GM18909 (cell line): ENCODE results near the gene MELK.
A peak's percentile ranks its signal among the peaks of the same experiment; 100 is the strongest.

Source experiments
- ATAC-seq: cut with Tn5 transposase; IDR thresholded peaks from one replicate; pipeline ENCODE4 v1.9.1; 2021; ENCODE audit warnings: mild to moderate bottlenecking; ENCODE audit not compliant: unreplicated experiment, poor library complexity

Gene MELK

DNA sequence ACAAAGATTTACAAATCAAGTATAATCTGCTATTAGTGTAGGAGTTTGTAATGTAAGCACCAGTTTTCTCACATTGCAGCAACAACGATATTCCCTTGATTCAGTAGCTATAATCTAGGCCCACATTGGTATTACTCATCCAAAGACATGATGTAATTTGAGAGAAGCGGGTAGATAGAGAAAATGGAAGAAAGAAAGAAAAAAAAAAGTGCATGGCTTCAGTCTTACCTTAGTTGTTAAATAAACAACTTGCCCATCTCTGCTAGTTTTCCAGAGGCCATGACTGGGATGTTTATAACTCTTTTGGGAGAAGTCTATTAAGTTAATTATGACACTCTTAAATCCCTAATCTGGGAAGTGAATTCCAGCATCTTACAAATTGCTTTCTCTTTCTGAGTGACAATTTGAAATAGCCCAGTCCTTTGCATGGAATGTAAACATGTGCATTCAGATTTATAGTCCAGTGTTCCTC is 2.8 kb downstream of the MELK start:
- no peak for ATAC-seq

DNA sequence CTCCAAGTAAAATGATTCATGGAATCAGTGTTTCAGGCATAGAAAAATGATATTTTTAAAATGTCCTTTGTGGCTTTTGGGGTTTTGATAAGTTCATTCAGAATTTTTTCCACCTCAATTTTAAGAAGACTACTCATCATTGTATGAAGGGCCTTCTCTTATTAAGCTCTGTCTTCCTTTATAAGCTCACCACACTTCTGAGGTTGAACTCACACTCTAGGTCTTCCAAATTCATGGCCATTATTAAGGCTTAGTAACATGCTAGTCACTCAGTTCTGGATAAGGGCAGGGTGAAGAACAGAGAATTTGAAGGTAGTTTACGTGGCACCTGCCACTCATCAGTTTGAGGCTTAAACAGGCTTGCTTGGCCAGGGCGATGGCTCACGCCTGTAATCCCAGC is 4.2 kb downstream of the MELK start:
- no peak for ATAC-seq

GRCh38 chr9:36584620-36585460 is 12.1 kb downstream of the MELK start:
- no peak for ATAC-seq

- ATAC-seq = no peak
Observed at GRCh38 chr9:36590231-36590630, 17.5 kb downstream of the MELK start.

GRCh38 chr9:36592801-36593583 is 20.3 kb downstream of the MELK start:
- no peak for ATAC-seq

GRCh38 chr9:36594213-36594612 is 21.5 kb downstream of the MELK start:
- ATAC-seq = no peak

GRCh38 chr9:36597412-36598178 is 24.9 kb downstream of the MELK start:
- ATAC-seq = no peak

DNA sequence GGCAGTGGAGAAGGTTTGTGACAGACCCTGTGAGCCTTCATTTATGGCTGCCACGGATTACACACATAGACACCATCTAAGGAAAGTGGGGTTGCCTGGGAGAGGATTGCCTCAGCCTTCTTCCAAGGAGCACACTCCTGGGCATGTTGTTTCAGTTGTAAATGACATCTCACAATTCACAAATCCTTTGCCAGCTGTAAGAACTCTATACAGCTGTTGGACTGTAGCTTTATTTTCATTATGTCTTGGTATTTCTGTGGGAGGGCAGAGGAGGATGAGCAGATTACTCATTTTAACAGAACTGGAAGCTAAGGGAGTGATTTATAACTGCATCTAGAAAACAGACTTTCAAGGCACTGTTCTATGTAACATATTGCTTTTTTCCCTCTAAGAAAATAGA is 25.6 kb downstream of the MELK start:
- ATAC-seq = no peak

DNA sequence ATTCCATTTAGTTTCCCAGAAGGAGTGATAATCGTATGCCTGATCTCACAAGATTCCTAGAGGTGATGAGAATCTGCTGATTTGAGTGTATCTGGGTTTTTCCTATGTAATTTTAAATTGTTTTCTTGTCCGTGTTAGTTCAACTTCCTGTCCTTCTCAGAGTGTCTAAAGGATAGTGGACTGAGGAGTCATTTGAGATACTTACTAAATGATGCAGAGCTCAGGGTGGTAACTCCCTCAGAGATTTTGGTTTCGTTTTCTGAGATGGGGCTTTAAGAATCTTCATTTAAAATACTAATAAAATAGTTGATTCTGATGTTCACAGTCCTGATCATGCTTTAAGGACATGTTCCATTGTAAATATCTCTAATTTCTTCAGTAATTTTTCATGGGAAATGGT is 30.3 kb downstream of the MELK start:
- no peak for ATAC-seq

DNA sequence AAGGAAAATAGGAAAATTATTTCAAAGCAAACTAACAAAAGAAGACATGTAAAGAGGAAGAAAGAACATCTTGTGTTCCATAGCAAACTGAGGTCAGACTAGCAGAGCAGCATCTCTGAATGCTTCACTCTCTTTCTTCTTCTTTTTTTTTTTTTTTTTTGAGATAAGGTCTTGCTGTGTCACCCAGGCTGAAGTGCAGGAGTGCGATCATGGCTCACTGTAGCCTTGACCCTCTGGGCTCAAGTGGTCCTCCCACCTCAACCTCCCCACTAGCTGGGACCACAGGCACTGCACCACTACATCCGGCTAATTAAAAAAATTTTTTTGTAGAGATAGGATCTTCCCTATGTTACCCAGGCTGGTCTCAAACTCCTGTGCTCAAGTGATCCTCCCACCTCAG is 36.6 kb downstream of the MELK start:
- ATAC-seq = no peak

- no peak for ATAC-seq
Observed at GRCh38 chr9:36622121-36622520, 49.4 kb downstream of the MELK start.

GRCh38 chr9:36623280-36623679 is 50.6 kb downstream of the MELK start:
- no peak for ATAC-seq

DNA sequence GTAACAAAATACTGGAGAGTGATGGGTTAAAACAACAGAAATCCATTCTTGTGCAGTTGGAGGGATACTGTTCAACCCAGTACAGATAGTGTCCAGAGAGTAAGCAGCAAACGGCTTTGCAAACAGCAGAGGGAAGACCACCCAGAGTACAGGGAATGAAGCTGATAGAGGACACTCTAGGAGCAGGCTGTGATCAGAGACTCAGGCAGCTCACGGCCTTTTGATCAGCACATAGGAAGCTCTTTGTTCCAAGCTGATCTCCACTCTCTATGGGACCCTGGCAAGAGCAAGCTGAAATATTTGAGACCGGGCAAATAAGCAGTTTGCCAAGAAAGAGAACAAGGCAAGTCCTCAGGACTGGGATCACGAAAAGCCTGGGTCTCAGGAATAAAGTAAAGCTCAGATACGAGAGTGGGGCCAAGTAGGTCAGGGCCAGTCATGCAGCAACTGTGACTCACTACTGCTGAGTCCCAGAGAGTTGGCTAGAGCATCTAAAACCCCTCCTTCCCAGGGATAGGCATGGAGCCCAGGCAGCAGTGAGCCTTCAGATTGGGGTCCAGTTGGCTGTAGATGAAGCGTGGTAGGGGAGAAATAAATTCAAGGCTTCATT is 52.4 kb downstream of the MELK start:
- ATAC-seq = no peak

DNA sequence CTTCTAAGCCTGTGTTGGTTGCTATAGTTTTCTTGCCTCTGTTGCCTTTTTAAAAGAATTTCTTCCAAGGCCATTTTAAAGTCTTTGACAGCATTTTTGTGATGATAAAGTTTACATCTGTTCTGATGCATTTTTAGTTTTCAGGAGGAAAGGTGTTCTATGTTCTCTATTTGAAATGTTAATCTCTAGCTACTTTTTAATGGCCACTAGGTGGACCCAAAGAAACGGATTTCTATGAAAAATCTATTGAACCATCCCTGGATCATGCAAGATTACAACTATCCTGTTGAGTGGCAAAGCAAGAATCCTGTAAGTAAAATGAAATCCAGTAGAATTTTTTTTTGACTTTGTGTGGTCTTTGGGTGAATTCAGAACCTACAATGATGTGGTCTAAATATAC is 60.2 kb downstream of the MELK start:
- no peak for ATAC-seq

DNA sequence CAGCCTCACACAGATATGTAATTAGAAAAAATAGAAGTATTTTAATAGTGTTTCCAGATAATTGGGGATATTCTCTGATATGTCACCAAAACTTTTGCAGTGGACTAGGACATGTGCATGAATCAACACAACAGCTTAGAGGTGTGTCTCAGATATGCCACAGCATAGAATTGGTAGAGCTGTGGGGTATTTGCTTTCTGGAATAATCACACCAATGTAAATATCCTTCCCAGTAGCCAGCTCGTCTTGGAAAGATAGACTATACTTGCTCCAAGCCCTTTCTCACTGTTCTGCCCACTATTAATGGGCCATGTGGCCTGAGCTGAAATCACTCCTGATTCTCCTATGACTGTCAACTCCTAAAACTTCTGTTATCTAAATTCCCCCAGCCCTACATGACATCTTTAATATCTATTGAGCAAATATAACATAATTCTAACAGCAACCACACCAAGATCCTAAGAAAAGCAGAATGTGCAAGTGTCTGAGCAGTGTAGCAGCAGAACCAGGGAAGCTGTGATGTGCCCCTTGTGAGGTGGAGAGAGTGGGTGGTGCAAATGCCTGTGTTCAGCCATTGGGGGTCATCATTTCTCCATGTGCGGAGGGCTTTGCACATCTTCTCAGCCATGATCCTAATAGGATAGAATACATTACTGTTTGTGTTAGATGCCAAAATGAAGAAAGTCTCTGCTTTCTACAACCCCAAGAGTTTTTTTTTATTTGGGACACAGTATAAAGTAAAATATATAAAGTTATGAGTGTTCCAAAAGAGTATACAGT is 65.0 kb downstream of the MELK start:
- no peak for ATAC-seq

GRCh38 chr9:36640771-36641381 is 68.2 kb downstream of the MELK start:
- peak; percentile 85 for ATAC-seq

- ATAC-seq = no peak
Observed at GRCh38 chr9:36642817-36643216, 70.1 kb downstream of the MELK start.

GRCh38 chr9:36656842-36657241 is 84.1 kb downstream of the MELK start:
- ATAC-seq = no peak

GRCh38 chr9:36659500-36659899 is 86.8 kb downstream of the MELK start:
- no peak for ATAC-seq
